Panc1 (cell line): ENCODE data around the gene C11orf21. TPM values are rescaled to one million over a fixed set of nuclear protein-coding genes. Genes with fewer than 3 reads are reported as not detected.

Source experiments
- ATAC-seq: fragments of 200-7000 bp; cut with Tn5 transposase; 2 replicates; pipeline ENCODE4 v1.9.1; 2020; ENCODE audit warnings: mild to moderate bottlenecking, moderate library complexity
- BruUV-seq: library from RNA; stranded (reverse); fragments of 400-500 nt; replicated peaks from 2 replicates; lab custom pipeline; 2021; lab: Mats Ljungman, UMichigan
- CTCF ChIA-PET: fragments of 300-600 bp; sonication (Branson Sonifier 250); formaldehyde crosslinking; loops from one replicate; lab custom pipeline; 2022; ENCODE audit warnings: antibody characterized with exemption; lab: Charles Lee
- POLR2A ChIA-PET: fragments of 300-600 bp; sonication (Branson Sonifier 250); formaldehyde crosslinking; loops from one replicate; lab custom pipeline; 2022; ENCODE audit warnings: antibody characterized with exemption; lab: Charles Lee
- DNase-seq: peaks from one replicate; pipeline ENCODE4 v3.0.0-alpha.2; 2010; ENCODE audit warnings: low read depth, low spot score
- H3K27ac ChIP-seq: 2 replicates; pipeline ENCODE4 v1.5.1; 2011; ENCODE audit warnings: mild to moderate bottlenecking, low read length, inconsistent platforms
- H3K27me3 ChIP-seq: fragments of 200-500 bp; sonication (Bioruptor generic); 2 replicates; pipeline ENCODE4 v1.6.0; 2014; ENCODE audit warnings: low read length, inconsistent platforms; ENCODE audit not compliant: control insufficient read depth, insufficient read depth
- H3K36me3 ChIP-seq: fragments of 200-500 bp; sonication (Bioruptor generic); 2 replicates; pipeline ENCODE4 v1.5.1; 2014; ENCODE audit warnings: inconsistent platforms, mild to moderate bottlenecking, low read length, moderate library complexity; ENCODE audit not compliant: control insufficient read depth, insufficient read depth
- H3K4me1 ChIP-seq: 2 replicates; pipeline ENCODE4 v1.5.1; 2011; ENCODE audit warnings: inconsistent platforms, mild to moderate bottlenecking, low read length, moderate library complexity; ENCODE audit not compliant: control insufficient read depth, insufficient read depth
- H3K4me3 ChIP-seq, 2 experiments: 2 replicates each; pipeline ENCODE4 v1.5.1; 2011 to 2012; ENCODE audit warnings: low read depth in 2 of 2, low read length in 2 of 2, mild to moderate bottlenecking in 2 of 2, inconsistent platforms in 1 of 2, moderate library complexity in 1 of 2
- H3K9me3 ChIP-seq: fragments of 200-500 bp; sonication (Bioruptor generic); 2 replicates; pipeline ENCODE4 v1.5.1; 2014; ENCODE audit warnings: low read depth, mild to moderate bottlenecking, inconsistent platforms, low read length, moderate library complexity; ENCODE audit not compliant: control insufficient read depth, insufficient read depth
- POLR2AphosphoS5 ChIP-seq: IDR thresholded peaks from 2 replicates; pipeline ENCODE4 v1.6.1; 2012; ENCODE audit warnings: mild to moderate bottlenecking, low read depth, low read length, moderate library complexity
- SIN3A ChIP-seq: IDR thresholded peaks from 2 replicates; pipeline ENCODE4 v1.6.1; 2012; ENCODE audit warnings: low read depth, mild to moderate bottlenecking, low read length, moderate library complexity, borderline replicate concordance; ENCODE audit not compliant: insufficient read depth
- TCF7L2 ChIP-seq: IDR thresholded peaks from 2 replicates; pipeline ENCODE4 v1.6.1; 2011; ENCODE audit warnings: mild to moderate bottlenecking, low read depth, low read length, inconsistent platforms
- in situ Hi-C: cut with HindIII; loops from 2 replicates; pipeline ENCODE4 v1.10.0; 2016; ENCODE audit warnings: low sequenced_read_pairs, low pct_unique_long_range_greater_than_20kb
- intact Hi-C: fragments of 100-400 bp; cut with micrococcal nuclease; formaldehyde crosslinking; loops from one replicate; pipeline ENCODE4 v1.10.0; 2022; ENCODE audit not compliant: unreplicated experiment
- total RNA-seq: library from RNA; stranded (reverse); gene quantifications from one replicate; pipeline ENCODE4 v1.2.1, GENCODE V29; 2021; ENCODE audit not compliant: unreplicated experiment
- TF ChIP-seq, protein P1 (sequence below), 2 experiments: IDR thresholded peaks; 2 replicates each; pipeline ENCODE4 v1.6.1; 2011 to 2012; ENCODE audit warnings: low read depth in 2 of 2, control low read depth in 1 of 2, low read length in 1 of 2, mild to moderate bottlenecking in 1 of 2, moderate library complexity in 1 of 2; ENCODE audit not compliant: insufficient read depth in 1 of 2
- TF ChIP-seq, protein P2 (sequence below): fragments of 450-650 bp; IDR thresholded peaks from 2 replicates; pipeline ENCODE4 v1.5.1; 2017; ENCODE audit warnings: mild to moderate bottlenecking

Gene C11orf21
- total RNA-seq, 1 experiment from 2014 or later: 0.31 TPM

DNA sequence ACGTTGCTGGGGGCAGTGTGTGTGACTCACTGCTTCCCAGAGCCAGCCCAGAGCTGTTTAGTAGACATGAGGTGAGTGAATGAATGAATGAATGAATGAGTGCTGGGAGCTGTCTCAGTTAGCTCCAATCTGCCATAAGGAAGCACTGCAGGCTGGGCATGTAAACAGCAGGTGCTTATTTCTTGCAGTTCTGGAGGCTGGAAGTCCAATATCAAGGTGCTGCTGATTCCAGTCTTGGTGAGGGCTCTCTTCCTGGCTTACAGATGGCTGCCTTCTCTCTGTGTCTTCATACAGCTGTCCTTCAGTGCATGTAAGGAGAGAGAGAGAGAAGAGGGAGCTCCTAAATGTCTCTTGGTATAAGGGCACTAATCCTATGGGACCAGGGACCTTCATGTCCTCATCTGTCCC is 4.1 kb downstream of the C11orf21 start:
- BruUV-seq: no TSS peak
- ATAC-seq: no peak
- intact Hi-C loops: no loop called here

DNA sequence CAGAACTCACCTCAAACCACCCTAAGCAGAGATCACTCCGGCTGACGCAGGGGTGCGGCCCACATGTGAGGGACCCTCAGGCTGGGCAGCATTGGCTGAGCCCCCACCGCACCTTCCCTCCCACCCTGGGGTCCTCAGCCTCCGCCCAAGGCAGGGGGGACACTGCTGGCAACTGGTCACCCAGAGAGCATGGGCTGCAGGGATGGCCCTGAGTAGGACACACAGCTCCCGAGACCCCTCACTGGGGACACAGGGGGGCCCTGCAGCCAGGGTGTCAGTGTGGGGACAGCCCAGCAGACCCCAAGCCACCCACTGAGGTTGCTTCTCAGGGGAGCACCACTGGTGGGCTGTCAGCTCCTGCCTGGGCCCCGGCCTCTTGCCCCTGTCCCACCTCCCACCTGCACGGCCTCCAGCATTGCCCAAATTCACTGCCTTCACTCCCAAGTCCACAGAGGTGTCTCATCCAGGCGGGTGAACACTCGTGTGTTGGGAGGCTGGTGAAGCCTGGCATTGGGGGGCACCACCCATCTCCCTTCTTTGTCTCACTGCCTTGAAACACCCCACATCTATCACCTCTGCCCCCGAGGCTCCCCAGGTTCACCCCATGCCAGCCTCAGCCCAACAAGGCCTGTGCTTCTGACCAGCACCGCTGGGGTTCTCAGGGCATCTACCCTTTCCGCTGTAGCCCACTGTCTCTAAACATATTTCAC is 4.7 kb downstream of the C11orf21 start:
- no peak overlapping the region for H3K4me3 ChIP-seq
- ChIA-PET CTCF (no interaction called here), POLR2A (interaction anchor here (0.5 kb wide), 1 partner anchor 8 kb away, joined by 4 read pairs; no protein-coding TSS in a partner anchor)
- no peak overlapping the region for H3K27ac ChIP-seq
- BruUV-seq: no TSS peak
- no peaks in the 10 kb centered on the region for H3K4me1 ChIP-seq
- no peak for ATAC-seq
- H3K9me3 ChIP-seq: no peaks in the 10 kb centered on the region
- H3K36me3 ChIP-seq: no peaks in the 10 kb centered on the region
- DNase-seq: no peak
- H3K27me3 ChIP-seq: peaks cover 5% of the 10 kb centered on the region; the same call in 1 of the 2 replicates
- TF ChIP-seq POLR2AphosphoS5: no peak
- TF ChIP-seq, protein P1, sequence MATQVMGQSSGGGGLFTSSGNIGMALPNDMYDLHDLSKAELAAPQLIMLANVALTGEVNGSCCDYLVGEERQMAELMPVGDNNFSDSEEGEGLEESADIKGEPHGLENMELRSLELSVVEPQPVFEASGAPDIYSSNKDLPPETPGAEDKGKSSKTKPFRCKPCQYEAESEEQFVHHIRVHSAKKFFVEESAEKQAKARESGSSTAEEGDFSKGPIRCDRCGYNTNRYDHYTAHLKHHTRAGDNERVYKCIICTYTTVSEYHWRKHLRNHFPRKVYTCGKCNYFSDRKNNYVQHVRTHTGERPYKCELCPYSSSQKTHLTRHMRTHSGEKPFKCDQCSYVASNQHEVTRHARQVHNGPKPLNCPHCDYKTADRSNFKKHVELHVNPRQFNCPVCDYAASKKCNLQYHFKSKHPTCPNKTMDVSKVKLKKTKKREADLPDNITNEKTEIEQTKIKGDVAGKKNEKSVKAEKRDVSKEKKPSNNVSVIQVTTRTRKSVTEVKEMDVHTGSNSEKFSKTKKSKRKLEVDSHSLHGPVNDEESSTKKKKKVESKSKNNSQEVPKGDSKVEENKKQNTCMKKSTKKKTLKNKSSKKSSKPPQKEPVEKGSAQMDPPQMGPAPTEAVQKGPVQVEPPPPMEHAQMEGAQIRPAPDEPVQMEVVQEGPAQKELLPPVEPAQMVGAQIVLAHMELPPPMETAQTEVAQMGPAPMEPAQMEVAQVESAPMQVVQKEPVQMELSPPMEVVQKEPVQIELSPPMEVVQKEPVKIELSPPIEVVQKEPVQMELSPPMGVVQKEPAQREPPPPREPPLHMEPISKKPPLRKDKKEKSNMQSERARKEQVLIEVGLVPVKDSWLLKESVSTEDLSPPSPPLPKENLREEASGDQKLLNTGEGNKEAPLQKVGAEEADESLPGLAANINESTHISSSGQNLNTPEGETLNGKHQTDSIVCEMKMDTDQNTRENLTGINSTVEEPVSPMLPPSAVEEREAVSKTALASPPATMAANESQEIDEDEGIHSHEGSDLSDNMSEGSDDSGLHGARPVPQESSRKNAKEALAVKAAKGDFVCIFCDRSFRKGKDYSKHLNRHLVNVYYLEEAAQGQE (IDR thresholded peaks at IDR 0.05; ENCODE audit: insufficient read depth in 1 of 2, low read depth in 2 of 2, low read length in 1 of 2): no peak
- TF ChIP-seq TCF7L2: no peak
- TF ChIP-seq SIN3A: no peak
- TF ChIP-seq, protein P2, sequence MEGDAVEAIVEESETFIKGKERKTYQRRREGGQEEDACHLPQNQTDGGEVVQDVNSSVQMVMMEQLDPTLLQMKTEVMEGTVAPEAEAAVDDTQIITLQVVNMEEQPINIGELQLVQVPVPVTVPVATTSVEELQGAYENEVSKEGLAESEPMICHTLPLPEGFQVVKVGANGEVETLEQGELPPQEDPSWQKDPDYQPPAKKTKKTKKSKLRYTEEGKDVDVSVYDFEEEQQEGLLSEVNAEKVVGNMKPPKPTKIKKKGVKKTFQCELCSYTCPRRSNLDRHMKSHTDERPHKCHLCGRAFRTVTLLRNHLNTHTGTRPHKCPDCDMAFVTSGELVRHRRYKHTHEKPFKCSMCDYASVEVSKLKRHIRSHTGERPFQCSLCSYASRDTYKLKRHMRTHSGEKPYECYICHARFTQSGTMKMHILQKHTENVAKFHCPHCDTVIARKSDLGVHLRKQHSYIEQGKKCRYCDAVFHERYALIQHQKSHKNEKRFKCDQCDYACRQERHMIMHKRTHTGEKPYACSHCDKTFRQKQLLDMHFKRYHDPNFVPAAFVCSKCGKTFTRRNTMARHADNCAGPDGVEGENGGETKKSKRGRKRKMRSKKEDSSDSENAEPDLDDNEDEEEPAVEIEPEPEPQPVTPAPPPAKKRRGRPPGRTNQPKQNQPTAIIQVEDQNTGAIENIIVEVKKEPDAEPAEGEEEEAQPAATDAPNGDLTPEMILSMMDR: no peak
- intact Hi-C loops (no loop called here), in situ Hi-C loops (no loop called here)

More for the DNA sequence above, 4.1 kb downstream of the C11orf21 start:
- Histone ChIP-seq H3K4me3 (no peak overlapping the region), H3K27me3 (peaks cover 5% of the 10 kb centered on the region; the same call in 1 of the 2 replicates), H3K9me3 (no peaks in the 10 kb centered on the region), H3K27ac (no peak overlapping the region), H3K4me1 (no peaks in the 10 kb centered on the region), H3K36me3 (no peaks in the 10 kb centered on the region)
- CTCF ChIA-PET: interaction anchor here (1.6 to 2.9 kb wide), 2 partner anchors 89 to 111 kb away, joined by 4 to 9 read pairs; no protein-coding TSS in a partner anchor
- in situ Hi-C loops: no loop called here
- TF ChIP-seq, protein P1 (IDR thresholded peaks at IDR 0.05; ENCODE audit: insufficient read depth in 1 of 2, low read depth in 2 of 2, low read length in 1 of 2): no peak
- TF ChIP-seq, protein P2: no peak
- TF ChIP-seq TCF7L2 (no peak), SIN3A (no peak), POLR2AphosphoS5 (no peak)
- POLR2A ChIA-PET: interaction anchor here (0.5 kb wide), 1 partner anchor 8 kb away, joined by 4 read pairs; no protein-coding TSS in a partner anchor
- DNase-seq: no peak
